IPS DF 4.7 (cell line): ENCODE measurements around the gene MYO10.
"Not testable (repeated sequence)": the region's sequence is repeated elsewhere in the genome, so short reads cannot be mapped to it uniquely, and the experiment has no call there.

Experiments
- DNase-seq: peaks from one replicate; pipeline ENCODE4 v3.0.0-alpha.2; 2013; ENCODE audit warnings: low spot score; ENCODE audit errors: extremely low read depth

Gene MYO10

DNA sequence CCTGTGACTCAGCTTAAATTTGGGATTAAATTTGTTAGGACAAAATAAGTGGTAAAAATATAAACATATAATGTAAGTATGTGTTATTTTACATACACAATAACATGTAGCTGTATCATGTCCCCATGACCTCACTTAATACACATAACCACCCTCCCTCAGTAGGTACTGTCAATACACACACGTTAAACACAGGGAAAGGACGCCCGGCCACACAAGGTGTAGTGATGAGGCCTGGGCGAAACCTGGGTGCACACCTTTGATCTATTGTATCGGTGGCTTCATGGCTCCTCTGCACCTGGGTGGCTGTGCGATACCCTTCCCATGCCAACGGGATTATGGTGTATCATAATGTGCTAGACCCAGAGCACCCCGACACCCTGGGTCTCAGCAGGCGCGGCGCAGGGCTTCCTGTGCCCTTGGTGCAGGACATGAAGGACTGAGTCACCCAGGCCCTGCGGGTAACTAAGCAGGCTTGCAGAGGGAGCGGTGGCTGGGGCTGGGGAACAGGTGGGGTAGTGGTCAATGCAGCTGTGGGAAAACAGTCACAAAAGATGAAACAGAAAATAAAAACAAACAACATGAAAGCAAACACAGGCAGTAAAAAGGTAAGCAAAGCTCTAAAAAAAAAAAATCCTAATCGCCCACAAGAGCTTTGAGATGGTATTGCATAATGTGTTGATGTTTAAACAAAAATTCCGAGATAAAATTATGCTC, 191.8 kb downstream of the MYO10 start:
- no peak for DNase-seq

DNA sequence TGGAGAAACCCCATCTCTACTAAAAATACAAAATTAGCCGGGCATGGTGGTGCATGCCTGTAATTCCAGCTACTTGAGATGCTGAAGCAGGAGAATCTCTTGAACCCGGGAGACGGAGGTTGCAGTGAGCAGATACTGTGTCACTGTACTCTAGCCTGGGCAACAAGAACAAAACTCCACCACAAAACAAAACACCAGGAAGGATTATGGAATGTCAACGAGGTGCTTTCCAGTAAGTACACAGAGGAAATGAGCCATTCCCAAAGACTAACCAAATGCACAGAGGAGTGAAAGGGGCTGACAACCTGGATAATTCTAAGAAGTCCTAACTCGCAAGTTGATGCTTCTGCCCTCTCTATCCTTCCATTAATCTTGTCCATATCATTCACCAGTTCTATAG, 193.2 kb downstream of the MYO10 start:
- DNase-seq = no peak

DNA sequence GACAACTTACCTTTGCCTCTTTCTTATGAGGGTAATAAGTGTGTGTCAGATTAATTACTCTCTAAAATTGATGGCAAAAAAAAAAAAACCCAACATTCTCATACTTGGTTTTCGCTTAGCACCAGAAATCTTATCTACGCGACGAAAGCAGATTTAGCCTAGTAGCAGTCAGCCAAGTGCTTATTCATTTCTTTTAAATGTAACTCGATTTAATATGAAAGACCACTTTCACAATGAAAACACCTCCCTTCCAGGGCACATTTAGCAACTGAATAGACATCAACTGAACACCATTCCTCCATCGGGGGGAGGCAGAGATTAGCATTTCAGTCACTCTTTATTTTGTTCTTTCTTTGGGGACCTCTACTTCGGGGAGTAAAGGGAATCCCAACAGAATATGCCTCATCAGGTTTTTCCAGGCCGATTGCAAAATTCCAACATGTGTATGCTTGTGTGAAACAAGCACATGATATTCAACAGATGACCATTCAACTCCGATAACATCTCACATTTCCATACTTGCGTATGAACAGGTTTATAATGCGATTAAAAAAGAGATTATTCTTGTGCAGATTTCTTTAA, 195.2 kb downstream of the MYO10 start:
- no peak for DNase-seq

DNA sequence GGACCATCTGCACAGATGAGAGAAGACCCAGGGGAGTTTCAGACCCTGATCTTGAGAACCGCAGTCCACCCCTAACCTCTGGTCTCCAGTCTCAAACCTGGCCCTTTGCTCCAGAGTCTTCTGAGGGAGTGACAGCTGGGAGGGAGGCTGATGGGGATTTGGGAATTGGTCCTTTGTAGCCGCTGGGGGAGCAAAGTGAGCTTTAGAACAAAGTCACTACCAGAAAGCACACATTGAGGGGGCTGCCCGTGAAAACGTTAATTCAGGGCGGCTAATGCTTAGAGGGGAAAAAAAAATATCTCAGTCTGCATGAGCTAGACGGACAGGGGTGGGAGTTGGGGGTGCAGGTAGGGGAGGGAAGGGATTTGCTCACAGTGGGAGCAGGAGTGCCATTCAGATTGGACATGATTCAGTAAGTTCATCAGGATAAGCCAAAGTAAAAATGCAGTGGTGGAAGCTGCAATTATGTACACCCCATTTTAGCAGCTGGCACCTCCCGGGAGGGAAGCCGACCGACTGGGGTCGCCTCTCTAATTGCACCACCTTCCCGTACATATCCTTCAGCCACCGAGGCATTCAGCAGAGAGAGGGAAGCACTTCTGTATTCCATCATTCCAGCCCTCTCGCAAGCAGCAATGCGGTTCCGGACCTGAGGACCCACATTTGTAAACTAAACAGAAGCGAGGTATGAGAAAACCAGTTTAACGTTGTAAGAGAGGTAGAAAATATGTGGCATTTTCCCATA, 195.8 kb downstream of the MYO10 start:
- no peak for DNase-seq

DNA sequence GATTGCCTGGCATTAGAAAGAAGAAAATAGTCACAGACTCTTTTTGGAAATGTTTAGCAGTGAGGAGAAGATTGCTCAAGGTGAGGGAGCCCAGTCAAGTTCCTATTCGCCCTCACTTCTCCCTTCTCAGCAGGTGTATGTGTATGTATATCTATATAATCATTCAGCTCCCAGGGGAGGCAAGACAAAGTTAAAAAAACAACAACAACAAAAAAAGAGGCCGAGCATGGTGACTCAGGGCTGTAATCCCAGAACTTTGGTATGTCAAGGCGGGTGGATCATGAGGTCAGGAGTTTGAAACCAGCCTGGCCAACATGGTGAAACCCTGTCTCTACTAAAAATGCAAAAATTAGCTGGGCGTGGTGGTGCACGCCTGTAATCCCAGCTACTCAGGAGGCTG, 197.7 kb downstream of the MYO10 start:
- not testable (repeated sequence) for DNase-seq

DNA sequence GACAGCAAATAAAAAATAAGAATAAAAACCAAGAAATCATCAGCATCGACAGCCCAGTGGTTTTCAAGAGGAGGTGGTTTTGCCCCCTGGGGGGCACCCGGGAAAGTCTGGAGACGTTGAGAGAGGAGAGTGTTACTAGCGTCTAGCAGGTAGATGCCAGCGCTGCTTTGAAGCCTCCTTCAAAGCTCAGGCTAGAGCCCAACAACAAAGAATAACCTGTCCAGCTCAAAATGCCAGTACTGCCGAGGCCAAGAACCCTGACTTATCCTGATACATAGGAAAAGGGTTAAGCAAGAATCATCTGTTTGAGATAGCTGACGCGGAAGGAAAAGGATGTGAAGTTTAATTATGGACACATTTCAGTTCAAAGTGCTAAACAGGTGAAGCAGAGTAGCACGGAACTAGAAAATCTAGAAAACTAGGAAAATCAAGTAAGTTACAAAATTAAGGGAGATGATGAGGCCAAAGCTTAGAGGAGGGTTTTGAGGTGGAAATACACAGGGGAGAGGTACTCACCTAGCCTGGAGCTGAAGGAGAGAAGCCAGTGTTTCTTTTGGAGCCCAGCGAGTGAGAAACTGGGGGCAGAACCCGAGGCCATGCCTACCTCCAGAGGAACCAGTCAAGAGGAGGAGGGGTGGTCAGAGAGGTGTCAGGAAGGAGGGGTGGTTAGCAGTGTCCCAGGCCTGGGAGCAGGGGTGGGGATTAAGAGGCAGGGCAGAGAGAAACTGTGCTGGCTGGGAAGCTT, 198.3 kb downstream of the MYO10 start:
- no peak for DNase-seq

DNA sequence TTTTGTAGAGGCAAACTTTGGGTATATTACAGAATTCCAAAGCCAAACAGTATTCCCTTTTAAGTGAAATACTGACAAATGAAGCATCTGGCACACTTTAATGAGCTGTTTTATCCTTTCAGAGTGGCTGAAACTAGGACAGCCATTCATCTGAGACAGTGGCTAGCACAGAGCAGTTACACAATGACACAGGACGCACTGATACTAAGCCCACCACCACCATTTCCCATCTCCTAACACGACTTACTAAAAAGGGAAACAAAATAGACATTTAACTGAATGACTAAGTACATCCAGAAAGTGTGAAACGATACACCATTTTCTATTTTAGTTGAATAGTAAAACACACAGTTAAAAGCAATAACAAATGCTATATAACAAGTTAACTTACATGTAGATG, 198.9 kb downstream of the MYO10 start:
- DNase-seq = no peak

DNA sequence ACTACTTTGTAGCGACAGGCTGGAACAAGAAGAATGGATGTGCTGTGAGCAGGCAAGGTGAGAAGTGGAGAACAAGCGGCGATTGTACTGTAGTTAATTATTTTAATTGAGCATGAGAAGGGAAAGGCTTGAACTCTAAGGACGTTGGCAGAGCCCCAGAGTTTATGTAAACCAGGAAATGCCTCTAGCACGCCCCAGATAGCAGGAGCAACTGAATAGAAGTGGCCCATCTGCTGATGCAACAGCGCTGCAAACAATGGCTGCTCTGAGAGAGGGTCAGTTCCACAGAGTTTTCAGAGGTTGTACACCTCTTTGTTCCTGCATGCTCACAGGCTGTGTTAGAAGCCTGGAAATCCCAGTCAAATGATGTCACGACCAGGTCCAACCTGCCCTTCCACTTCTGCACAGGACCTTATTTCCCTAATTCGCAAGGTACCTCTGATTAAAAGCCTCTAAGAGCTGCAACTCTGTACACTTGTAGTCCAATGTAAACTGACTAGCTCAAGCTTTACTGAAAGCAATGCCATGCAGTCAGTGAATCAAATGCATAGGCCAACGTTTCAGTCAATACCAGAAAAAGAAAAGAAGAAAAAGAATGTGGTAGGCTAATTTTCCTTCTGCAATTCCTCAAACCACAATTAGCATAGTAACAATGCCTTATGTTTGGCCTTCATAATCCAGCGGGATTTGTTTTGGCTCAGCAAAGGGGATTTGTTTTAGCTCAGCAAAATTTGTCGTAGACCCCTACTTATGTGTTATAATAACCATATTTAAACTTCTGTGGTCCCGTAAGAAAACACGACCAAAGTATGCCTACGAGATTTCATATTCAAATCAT, 199.7 kb downstream of the MYO10 start:
- no peak for DNase-seq

DNA sequence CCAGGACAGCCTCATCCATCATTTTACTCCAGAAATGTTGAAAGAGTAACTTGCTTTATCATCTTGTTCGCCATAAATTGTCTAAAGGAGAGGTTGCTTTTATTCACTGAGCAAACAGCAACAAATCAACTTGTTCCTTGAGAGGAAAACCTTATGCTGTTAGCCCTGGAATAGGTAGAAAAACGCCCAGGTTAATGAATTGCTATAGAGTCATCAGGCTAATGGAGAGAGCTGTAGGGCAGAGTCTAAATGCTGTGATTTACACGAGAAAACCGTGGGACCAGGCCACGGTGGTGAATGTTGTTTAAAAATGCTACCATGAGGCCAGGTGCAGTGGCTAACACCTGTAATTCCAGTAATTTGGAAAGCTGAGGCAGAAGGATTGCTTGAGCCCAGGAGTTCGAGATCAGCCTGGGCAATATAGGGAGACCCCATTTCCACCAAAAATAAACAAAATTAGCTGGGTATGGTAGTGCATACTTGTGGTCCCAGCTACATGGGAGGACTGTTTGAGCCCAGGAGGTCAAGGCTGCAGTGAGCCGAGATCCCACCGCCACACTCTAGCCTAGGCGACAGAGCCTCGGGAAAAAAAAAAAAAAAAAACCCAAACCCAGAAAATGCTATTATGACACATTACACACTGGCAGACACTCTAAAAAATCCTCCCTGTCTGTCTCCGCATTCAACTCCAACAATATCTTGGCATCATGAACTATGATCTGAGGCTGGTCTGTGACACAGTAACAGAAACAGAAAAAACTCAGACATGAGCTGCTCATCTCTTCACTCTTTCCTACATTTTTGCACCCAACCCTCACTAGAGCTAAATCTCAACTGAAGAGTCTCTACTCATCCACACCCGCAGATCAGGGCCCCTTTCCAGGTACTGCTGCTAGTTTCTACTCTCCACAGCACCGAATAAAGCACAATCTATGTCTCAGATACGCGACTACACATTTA, 200.7 kb downstream of the MYO10 start:
- DNase-seq = no peak

DNA sequence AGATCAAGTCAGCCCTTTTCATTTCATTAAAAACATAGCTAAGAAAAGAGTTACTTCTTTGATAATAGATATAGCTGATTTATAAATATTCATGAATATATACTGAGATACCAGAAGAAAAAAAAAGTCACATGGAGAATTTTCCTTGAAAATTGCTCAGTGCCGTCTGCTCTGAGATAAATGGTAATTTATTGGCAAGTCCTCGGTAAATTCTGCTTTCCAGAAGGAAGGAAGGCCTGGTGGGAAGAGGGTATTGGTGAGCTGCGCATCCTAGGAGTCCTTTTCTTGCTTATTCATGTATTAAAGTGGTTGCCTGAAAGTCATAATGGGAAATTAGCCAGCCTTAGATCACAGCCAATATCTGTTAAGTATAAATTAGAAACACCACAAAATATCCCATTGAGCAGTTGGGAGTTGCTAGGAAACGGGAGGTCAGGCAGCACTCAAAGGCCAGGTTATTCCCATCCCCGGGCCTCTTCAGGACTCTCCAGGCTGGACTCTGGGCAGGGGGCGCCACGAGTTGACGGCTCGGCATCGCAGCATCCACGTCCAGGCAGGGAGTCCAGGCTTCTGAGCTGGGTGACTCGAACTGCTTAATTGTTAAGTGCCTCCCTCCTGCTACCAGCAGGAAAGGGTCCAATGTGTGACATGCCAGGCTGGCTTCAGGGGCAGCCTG, 202.6 kb downstream of the MYO10 start:
- DNase-seq = no peak

DNA sequence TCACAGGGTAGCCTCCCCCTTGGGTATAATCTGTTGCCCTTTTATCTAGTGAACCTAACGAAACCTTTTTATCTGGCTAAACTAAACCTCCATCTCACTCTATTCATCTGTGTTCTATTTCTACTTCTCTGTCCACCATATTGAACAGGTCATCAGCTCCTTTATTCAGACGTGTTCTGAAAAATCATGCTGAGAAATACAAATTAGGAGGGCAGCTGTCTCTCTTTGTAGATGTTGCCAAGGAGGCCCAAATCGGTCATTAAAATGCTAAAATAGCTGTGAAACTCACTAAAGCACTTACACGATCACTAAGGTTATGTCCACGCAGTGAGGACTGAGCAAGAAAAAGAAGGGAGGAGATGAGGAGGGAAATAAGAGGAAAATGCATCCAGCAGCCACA, 203.7 kb downstream of the MYO10 start:
- no peak for DNase-seq

DNA sequence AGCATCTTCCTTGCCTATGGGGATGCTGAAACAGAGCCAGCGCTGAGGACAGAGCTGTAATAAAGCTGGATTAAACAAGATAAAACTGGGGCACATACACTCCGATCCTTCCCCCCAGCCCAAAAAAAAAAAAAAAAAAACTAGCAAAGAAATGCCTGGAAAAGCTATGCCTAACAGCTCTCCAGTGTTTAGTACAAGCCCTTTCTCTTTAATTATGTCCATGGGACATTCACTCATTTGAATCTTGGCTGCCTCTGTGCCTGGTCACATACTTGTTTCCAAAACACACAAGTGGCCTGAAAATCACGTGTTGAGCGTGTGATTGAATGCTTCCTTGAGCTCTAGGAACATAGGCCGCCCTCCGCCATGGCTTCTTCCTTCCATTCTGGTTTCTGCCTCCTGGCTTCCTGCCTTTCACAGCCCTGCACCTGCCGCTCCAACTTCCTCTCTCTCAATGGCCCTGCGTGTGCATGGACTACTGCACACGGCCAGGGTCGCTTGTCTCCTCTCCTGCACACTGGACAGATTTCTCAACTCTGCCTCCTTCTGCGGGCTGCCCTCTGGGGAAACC, 208.2 kb downstream of the MYO10 start:
- DNase-seq = no peak

DNA sequence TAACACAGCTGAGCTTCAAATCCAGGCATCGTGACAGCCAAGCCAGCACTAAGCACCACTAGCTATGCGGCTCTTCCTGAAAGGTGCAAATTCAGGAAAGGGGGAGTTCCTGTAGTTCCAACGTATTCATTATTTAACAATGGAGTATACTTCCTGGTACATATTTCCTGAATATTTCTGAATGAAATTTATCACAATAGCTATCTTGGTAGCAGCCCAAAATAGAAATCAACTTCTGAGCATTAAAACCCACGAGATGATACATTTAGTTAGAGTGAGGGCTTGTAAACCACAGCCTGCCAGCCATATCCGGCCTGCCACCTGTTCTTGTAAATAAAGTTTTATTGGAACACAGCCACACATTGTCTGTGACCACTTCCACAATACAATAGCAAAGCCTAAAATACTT, 209.5 kb downstream of the MYO10 start:
- DNase-seq = no peak

DNA sequence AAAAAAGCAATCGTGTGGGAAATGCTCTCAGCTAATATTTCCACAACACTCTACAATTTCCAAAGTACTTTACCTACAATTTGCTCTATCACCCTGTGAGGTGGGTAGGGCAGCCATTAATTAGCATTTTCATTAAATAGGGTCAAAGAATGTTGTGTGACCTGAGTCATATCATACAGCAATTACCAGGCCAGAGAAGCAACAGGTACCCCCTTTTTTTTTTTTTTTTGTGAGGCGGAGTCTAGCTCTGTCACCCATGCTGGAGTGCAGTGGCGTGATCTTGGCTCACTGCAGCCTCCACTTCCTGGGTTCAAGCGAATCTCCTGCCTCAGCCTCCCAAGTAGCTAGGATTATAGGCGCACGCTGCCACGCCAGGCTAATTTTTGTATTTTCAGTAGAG, 210.5 kb downstream of the MYO10 start:
- DNase-seq = no peak

DNA sequence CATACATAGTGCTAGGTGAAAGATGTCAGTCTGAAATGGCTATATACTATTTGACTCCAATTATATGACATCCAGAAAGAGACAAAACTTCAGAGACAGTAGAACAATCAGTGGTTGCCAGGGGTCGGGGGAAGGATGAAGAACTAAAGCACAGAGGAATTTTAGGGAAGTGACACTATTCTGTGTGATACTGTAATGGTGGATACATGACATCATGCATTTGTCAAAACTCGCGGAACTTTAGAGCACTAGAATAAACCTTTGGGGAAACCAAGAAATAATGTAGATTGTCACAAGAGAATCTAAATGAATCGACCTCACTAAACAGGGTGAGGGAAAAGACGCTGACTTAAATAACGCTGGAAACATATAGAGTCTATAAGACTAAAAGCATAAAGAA, 212.3 kb downstream of the MYO10 start:
- DNase-seq = no peak

DNA sequence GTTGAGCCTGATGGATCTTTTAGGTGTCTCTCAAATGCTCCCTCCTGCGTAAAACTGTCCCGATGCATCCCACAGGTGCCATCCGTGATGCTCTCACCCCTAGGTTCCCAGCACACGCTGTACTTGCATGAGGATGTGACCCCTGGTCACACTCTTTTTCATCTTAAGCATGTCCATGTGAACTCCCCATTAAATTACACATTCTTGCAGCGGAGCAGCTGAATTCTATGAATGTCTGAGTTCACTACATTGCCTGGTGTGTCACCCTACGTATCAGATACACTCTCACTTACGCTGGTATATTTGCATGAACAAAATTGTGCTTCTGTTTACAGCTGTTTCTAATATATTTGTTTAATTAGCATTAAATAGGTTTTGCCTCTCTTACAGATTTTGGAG, 214.0 kb downstream of the MYO10 start:
- DNase-seq = no peak

DNA sequence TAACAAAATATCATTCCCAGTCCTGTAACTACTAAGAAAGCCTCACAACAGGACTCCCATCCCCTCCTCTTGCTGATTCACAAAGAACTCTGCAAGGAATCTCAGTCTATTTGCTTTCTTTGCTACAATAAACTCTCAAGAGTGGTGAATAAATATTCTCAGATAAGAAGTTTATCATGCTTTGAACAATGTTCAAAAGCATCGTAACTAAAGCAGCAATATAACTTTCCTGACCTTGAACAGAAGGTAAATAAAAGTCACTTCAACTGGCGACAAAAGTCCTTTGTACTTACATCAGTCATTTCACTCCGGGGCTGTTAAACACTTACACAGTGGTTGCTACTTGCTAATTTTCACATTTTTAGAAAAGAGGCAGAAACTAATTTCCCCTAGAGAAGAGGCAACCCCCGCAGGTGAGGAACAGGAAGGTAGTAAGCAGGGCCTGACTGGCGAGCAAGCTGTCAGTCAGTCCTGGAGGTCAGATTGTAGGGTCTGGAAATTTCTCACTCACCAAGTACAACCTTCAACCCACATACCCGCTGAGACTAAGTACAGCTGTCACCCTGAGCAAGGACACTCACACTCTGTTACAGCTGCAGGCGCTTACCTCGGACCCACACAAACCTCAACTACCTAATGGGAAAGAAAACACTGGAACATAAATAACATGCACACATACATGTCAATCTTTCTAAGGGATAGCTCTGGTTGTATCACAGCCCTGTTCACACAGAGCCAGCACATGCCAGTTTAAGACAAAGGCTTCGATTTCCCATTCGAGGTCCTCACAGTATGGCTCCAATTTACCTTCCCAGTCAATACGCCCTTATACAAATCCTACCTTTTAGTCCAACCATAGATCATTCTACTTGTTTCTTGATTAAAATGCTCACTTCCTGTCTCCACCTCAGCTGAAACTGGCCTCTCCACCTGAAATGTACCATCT, 214.7 kb downstream of the MYO10 start:
- DNase-seq = no peak

DNA sequence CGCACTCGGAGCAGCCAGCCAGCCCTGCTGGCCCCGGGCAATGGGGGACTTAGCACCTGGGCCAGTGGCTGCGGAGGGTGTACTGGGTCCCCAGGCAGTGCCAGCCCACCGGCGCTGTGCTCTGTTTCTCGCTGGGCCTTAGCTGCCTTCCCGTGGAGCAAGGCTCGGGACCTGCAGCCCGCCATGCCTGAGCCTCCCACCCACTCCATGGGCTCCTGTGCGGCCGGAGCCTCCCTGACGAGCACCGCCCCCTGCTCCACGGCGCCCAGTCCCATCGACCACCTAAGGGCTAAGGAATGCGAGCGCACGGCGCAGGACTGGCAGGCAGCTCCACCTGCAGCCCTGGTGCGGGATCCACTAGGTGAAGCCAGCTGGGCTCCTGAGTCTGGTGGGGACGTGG, 218.1 kb downstream of the MYO10 start:
- DNase-seq = not testable (repeated sequence)
